ENCODE results near the gene STIM1.

STIM1 gene

DNA sequence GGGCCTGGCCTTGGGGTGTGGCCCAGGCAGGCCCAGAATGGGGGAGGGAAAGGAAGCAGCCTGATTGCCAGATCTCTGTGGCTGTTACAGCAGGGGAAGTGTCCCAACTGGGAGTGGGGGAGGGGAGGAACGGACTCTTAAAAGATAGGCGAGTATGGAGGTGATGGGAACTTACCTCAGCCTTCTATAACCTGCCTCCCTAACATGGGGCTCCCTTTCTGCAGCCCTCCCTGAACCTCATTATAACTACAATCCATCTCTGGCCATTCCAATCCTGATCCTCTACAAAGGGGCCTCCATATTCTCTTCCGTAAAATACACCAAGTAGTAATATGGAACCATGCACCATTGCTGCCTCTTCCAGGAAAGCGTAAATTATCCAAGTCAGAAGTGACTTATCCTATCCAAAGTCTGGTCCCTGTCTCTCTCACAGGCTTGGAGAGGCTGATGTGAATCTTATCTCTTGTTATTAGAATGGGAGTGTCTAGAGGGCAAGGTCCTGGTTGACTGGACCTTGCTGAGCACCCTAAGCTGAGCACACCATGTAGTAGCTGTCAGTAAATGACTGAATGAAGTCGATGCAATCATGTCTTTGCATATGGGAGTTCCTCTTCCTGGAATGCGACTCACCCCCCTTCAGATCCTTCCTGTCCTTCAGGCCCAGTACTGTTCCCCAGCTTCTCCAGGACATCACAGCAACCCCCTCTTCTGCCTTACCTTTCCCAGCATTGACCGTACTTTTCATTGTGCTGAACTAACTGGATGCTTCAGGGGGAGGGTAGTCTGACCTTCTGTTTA, 20.6 kb upstream of the STIM1 start:
- TF ChIP-seq TOX (CRISPR knock-in tag; IDR thresholded peaks at IDR 0.05; ENCODE audit: borderline replicate concordance) (no peak), ZFP30 (CRISPR knock-in tag; IDR thresholded peaks at IDR 0.05) (no peak), TCF4 (CRISPR knock-in tag; IDR thresholded peaks at IDR 0.05; ENCODE audit: borderline replicate concordance) (no peak), PPARA (CRISPR knock-in tag; IDR thresholded peaks at IDR 0.05; ENCODE audit: borderline replicate concordance) (no peak), CSDC2 (CRISPR knock-in tag; IDR thresholded peaks at IDR 0.05) (no peak), OSR1 (CRISPR knock-in tag; IDR thresholded peaks at IDR 0.05) (no peak), ESRRG (CRISPR knock-in tag; IDR thresholded peaks at IDR 0.05) (no peak), ZC3H10 (CRISPR knock-in tag; IDR thresholded peaks at IDR 0.05) (no peak), RARB (CRISPR knock-in tag; IDR thresholded peaks at IDR 0.05) (no peak), ZNF70 (CRISPR knock-in tag; IDR thresholded peaks at IDR 0.05) (no peak), BACH2 (CRISPR knock-in tag; IDR thresholded peaks at IDR 0.05; ENCODE audit: borderline replicate concordance) (no peak), ARNTL (CRISPR knock-in tag; IDR thresholded peaks at IDR 0.05; ENCODE audit: borderline replicate concordance, low read depth) (no peak), GLIS3 (CRISPR knock-in tag; IDR thresholded peaks at IDR 0.05) (no peak), ISL1 (CRISPR knock-in tag; IDR thresholded peaks at IDR 0.05) (no peak), ZNF565 (CRISPR knock-in tag; conservative IDR thresholded peaks at IDR 0.05; ENCODE audit: low read depth) (no peak)
- TF ChIP-seq, protein P1, sequence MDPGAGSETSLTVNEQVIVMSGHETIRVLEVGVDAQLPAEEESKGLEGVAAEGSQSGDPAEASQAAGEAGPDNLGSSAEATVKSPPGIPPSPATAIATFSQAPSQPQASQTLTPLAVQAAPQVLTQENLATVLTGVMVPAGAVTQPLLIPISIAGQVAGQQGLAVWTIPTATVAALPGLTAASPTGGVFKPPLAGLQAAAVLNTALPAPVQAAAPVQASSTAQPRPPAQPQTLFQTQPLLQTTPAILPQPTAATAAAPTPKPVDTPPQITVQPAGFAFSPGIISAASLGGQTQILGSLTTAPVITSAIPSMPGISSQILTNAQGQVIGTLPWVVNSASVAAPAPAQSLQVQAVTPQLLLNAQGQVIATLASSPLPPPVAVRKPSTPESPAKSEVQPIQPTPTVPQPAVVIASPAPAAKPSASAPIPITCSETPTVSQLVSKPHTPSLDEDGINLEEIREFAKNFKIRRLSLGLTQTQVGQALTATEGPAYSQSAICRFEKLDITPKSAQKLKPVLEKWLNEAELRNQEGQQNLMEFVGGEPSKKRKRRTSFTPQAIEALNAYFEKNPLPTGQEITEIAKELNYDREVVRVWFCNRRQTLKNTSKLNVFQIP (CRISPR knock-in tag; IDR thresholded peaks at IDR 0.05; ENCODE audit: borderline replicate concordance, low read depth): no peak
- TF ChIP-seq, protein P2, sequence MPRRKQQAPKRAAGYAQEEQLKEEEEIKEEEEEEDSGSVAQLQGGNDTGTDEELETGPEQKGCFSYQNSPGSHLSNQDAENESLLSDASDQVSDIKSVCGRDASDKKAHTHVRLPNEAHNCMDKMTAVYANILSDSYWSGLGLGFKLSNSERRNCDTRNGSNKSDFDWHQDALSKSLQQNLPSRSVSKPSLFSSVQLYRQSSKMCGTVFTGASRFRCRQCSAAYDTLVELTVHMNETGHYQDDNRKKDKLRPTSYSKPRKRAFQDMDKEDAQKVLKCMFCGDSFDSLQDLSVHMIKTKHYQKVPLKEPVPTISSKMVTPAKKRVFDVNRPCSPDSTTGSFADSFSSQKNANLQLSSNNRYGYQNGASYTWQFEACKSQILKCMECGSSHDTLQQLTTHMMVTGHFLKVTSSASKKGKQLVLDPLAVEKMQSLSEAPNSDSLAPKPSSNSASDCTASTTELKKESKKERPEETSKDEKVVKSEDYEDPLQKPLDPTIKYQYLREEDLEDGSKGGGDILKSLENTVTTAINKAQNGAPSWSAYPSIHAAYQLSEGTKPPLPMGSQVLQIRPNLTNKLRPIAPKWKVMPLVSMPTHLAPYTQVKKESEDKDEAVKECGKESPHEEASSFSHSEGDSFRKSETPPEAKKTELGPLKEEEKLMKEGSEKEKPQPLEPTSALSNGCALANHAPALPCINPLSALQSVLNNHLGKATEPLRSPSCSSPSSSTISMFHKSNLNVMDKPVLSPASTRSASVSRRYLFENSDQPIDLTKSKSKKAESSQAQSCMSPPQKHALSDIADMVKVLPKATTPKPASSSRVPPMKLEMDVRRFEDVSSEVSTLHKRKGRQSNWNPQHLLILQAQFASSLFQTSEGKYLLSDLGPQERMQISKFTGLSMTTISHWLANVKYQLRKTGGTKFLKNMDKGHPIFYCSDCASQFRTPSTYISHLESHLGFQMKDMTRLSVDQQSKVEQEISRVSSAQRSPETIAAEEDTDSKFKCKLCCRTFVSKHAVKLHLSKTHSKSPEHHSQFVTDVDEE (CRISPR knock-in tag; IDR thresholded peaks at IDR 0.05): no peak
- TF ChIP-seq, protein P3, sequence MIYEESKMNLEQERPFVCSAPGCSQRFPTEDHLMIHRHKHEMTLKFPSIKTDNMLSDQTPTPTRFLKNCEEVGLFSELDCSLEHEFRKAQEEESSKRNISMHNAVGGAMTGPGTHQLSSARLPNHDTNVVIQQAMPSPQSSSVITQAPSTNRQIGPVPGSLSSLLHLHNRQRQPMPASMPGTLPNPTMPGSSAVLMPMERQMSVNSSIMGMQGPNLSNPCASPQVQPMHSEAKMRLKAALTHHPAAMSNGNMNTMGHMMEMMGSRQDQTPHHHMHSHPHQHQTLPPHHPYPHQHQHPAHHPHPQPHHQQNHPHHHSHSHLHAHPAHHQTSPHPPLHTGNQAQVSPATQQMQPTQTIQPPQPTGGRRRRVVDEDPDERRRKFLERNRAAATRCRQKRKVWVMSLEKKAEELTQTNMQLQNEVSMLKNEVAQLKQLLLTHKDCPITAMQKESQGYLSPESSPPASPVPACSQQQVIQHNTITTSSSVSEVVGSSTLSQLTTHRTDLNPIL (CRISPR knock-in tag; IDR thresholded peaks at IDR 0.05; ENCODE audit: low read depth): no peak
- TF ChIP-seq, protein P4, sequence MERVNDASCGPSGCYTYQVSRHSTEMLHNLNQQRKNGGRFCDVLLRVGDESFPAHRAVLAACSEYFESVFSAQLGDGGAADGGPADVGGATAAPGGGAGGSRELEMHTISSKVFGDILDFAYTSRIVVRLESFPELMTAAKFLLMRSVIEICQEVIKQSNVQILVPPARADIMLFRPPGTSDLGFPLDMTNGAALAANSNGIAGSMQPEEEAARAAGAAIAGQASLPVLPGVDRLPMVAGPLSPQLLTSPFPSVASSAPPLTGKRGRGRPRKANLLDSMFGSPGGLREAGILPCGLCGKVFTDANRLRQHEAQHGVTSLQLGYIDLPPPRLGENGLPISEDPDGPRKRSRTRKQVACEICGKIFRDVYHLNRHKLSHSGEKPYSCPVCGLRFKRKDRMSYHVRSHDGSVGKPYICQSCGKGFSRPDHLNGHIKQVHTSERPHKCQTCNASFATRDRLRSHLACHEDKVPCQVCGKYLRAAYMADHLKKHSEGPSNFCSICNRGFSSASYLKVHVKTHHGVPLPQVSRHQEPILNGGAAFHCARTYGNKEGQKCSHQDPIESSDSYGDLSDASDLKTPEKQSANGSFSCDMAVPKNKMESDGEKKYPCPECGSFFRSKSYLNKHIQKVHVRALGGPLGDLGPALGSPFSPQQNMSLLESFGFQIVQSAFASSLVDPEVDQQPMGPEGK (CRISPR knock-in tag; IDR thresholded peaks at IDR 0.05; ENCODE audit: borderline replicate concordance): no peak
- no peak for ATAC-seq

DNA sequence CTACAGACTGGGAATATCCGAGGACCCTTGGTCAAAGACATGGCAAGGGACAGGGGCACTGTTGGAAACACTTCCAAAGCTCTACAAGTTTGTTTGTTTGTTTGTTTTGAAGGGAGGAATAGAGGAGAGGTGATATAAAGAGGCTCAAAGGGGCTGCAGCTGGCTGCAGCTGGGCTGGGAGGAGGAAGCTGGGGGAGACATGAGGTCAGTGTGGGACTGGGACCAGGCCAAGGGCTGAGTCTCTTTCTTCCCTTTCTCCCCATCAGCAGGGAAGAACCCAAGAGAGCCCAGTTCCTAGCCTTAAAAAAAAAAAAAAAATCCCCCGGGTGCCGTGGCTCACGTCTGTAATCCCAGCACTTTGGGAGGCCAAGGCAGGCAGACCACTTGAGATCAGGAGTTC, 19.7 kb upstream of the STIM1 start:
- ATAC-seq: no peak
- TF ChIP-seq ZFP3 (CRISPR knock-in tag; IDR thresholded peaks at IDR 0.05) (no peak), TCF4 (CRISPR knock-in tag; IDR thresholded peaks at IDR 0.05; ENCODE audit: borderline replicate concordance) (no peak), ZNF8 (CRISPR knock-in tag; IDR thresholded peaks at IDR 0.05) (no peak), ESRRG (CRISPR knock-in tag; IDR thresholded peaks at IDR 0.05) (no peak), GLIS3 (CRISPR knock-in tag; IDR thresholded peaks at IDR 0.05) (no peak), OSR1 (CRISPR knock-in tag; IDR thresholded peaks at IDR 0.05) (no peak), ZFP30 (CRISPR knock-in tag; IDR thresholded peaks at IDR 0.05) (no peak), ZNF70 (CRISPR knock-in tag; IDR thresholded peaks at IDR 0.05) (no peak), BACH2 (CRISPR knock-in tag; IDR thresholded peaks at IDR 0.05; ENCODE audit: borderline replicate concordance) (no peak), ZC3H10 (CRISPR knock-in tag; IDR thresholded peaks at IDR 0.05) (no peak), CSDC2 (CRISPR knock-in tag; IDR thresholded peaks at IDR 0.05) (no peak), ARNTL (CRISPR knock-in tag; IDR thresholded peaks at IDR 0.05; ENCODE audit: borderline replicate concordance, low read depth) (no peak), ZNF565 (CRISPR knock-in tag; conservative IDR thresholded peaks at IDR 0.05; ENCODE audit: low read depth) (no peak), PPARA (CRISPR knock-in tag; IDR thresholded peaks at IDR 0.05; ENCODE audit: borderline replicate concordance) (no peak)
- TF ChIP-seq, protein P2 (CRISPR knock-in tag; IDR thresholded peaks at IDR 0.05): no peak
- TF ChIP-seq, protein P4 (CRISPR knock-in tag; IDR thresholded peaks at IDR 0.05; ENCODE audit: borderline replicate concordance): no peak

All from SK-N-SH treated with all-trans-retinoic acid at 6 μM for 48 hours (cell line).